Activated CD4-positive, alpha-beta memory T cell treated with anti-CD3 and anti-CD28 coated beads for 36 hours (primary cell): ENCODE measurements around the gene DDX56. TPM values are rescaled to one million over a fixed set of nuclear protein-coding genes. Genes with fewer than 3 reads are reported as not detected.
"Not testable (repeated sequence)": the region's sequence is repeated elsewhere in the genome, so short reads cannot be mapped to it uniquely, and the experiment has no call there.

Experiments used
- CTCF ChIA-PET: fragments of 350-600 bp; sonication (Branson Sonifier 250); formaldehyde crosslinking; loops from one replicate; lab custom pipeline; 2021; ENCODE audit warnings: antibody characterized with exemption, inconsistent platforms; lab: Charles Lee
- POLR2A ChIA-PET: fragments of 350-600 bp; sonication (Branson Sonifier 250); formaldehyde crosslinking; loops from one replicate; lab custom pipeline; 2021; ENCODE audit warnings: antibody characterized with exemption; lab: Charles Lee
- DNase-seq: peaks from one replicate; pipeline ENCODE4 v3.0.0-alpha.2; 2020
- H3K27ac Mint-ChIP-seq: one replicate; pipeline ENCODE4 v1.8.0; 2021; ENCODE audit warnings: mixed read lengths
- H3K27me3 Mint-ChIP-seq: one replicate; pipeline ENCODE4 v1.8.0; 2021; ENCODE audit warnings: mixed read lengths
- H3K36me3 Mint-ChIP-seq: one replicate; pipeline ENCODE4 v1.8.0; 2021; ENCODE audit warnings: mixed read lengths
- H3K4me1 Mint-ChIP-seq: one replicate; pipeline ENCODE4 v1.8.0; 2021; ENCODE audit warnings: low read depth, mixed read lengths
- H3K4me3 Mint-ChIP-seq: one replicate; pipeline ENCODE4 v1.8.0; 2021; ENCODE audit warnings: mild to moderate bottlenecking, mixed read lengths
- H3K9me3 Mint-ChIP-seq: one replicate; pipeline ENCODE4 v1.8.0; 2021; ENCODE audit warnings: mixed read lengths
- intact Hi-C: fragments of 100-400 bp; cut with micrococcal nuclease; formaldehyde crosslinking; loops from one replicate; pipeline ENCODE4 v1.15.1; 2023
- total RNA-seq, 2 experiments: library from RNA; stranded (reverse); gene quantifications; one replicate each; pipeline ENCODE4 v1.2.3, GENCODE V29; 2021

Gene DDX56
- total RNA-seq, 2 experiments from 2014 or later, result 84.0 to 87.0 TPM

DNA sequence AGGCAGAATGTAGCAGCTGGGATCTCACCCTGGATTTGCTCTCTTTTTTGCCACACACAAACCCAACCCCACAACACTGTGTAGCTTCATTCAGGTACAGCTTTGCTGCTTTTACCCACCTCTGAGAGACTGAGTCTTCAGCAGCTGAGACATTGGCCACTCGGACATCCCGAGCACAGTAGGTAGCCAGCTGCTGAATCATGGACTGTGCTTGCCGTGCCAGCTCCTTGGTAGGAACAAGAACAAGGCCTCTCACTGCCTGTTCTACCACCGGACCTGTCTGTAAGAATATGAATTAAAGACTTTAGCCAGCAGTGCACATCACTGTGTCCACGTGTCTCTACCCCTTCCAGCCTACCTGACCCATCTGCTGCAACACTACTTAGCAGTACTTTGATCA lies 937 bp downstream of the DDX56 start:
- peak overlapping the region; percentile 91 for H3K27ac Mint-ChIP-seq
- peaks cover 40% of the 10 kb centered on the region for H3K4me1 Mint-ChIP-seq
- no peak for DNase-seq
- peaks cover 64% of the 10 kb centered on the region for H3K36me3 Mint-ChIP-seq
- no peaks in the 10 kb centered on the region for H3K27me3 Mint-ChIP-seq
- H3K9me3 Mint-ChIP-seq, result no peaks in the 10 kb centered on the region
- intact Hi-C loops, result no loop called here
- POLR2A ChIA-PET, result interaction anchor here (0.6 to 2.5 kb wide), 7 partner anchors 8 to 539 kb away, joined by 3 to 23 read pairs (median 6); partner anchors contain the start of genes TBRG4 and TMED4
- CTCF ChIA-PET, result interaction anchor here (0.8 to 4.5 kb wide), 5 partner anchors 7 to 312 kb away, joined by 3 to 35 read pairs (median 3); partner anchors contain the start of gene H2AZ2
- H3K4me3 Mint-ChIP-seq, result peak overlapping the region; percentile 92

DNA sequence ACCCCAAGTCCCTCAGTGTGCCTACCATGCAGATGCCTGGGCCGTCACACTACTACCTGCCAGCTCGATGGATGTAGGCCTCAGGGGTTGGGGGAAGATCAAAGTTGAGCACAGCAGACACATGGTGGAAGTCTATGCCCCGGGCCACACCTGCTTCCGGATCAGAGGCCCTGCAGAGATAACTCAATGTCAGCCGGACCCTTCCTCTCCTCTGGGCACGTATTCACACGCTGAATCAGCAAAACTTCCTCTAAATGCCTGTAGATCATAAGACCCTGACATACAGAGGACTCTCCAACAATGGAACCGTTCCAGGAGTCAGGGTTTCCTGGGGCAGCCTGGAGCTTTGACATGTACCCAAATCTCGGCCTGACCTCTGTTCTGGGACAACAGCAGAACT lies 3.7 kb downstream of the DDX56 start:
- no peaks in the 10 kb centered on the region for H3K27me3 Mint-ChIP-seq
- no peak for DNase-seq
- CTCF ChIA-PET, result no interaction called here
- POLR2A ChIA-PET, result interaction anchor here (0.6 kb wide), 1 partner anchor 14 kb away, joined by 3 read pairs; no protein-coding TSS in a partner anchor
- peaks cover 37% of the 10 kb centered on the region for H3K4me1 Mint-ChIP-seq
- no peak overlapping the region for H3K27ac Mint-ChIP-seq
- peaks cover 73% of the 10 kb centered on the region for H3K36me3 Mint-ChIP-seq
- H3K9me3 Mint-ChIP-seq, result no peaks in the 10 kb centered on the region
- H3K4me3 Mint-ChIP-seq, result no peak overlapping the region
- intact Hi-C loops, result no loop called here

GRCh38 chr7:44568771-44569560 lies 4.7 kb downstream of the DDX56 start:
- ChIA-PET CTCF (no interaction called here), POLR2A (no interaction called here)
- Mint-ChIP-seq H3K9me3 (no peaks in the 10 kb centered on the region), H3K4me3 (no peak overlapping the region), H3K27me3 (no peaks in the 10 kb centered on the region), H3K27ac (no peak overlapping the region), H3K4me1 (peaks cover 28% of the 10 kb centered on the region), H3K36me3 (peaks cover 78% of the 10 kb centered on the region)
- intact Hi-C loops, result no loop called here
- DNase-seq, result no peak

DNA sequence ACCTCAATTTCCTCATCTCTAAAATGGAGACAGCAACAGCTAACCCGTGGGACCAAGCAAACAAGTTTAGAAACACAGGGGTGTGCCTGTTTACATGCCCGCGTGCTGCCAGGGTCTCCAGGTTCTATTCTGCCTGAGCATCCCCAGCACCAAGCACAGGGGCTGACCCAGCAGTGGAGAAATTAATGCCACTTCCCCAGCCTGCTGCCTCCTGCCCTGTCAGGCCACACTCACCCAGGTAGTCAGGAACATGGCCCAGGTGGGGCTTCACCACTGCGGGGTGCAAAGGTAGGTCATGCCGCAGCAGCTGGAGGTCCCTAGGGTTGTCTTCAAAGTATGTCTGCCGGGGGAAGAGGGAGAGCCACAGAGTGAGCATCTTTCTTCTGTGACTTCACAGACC lies 5.8 kb downstream of the DDX56 start:
- no peak for DNase-seq
- intact Hi-C loops, result no loop called here
- Mint-ChIP-seq H3K27ac (no peak overlapping the region), H3K27me3 (no peaks in the 10 kb centered on the region), H3K9me3 (no peaks in the 10 kb centered on the region), H3K4me1 (peaks cover 25% of the 10 kb centered on the region), H3K36me3 (peaks cover 68% of the 10 kb centered on the region), H3K4me3 (no peak overlapping the region)
- ChIA-PET CTCF (interaction anchor here (1.0 kb wide), 1 partner anchor 327 kb away, joined by 5 read pairs; no protein-coding TSS in a partner anchor), POLR2A (interaction anchor here (0.6 kb wide), 1 partner anchor 93 kb away, joined by 3 read pairs; no protein-coding TSS in a partner anchor)

GRCh38 chr7:44566680-44567079 lies 7.0 kb downstream of the DDX56 start:
- CTCF ChIA-PET, result interaction anchor here (1.0 to 3.7 kb wide), 7 partner anchors 8 to 326 kb away, joined by 5 to 43 read pairs (median 14); partner anchors contain the start of genes DDX56 and NUDCD3
- Mint-ChIP-seq H3K27me3 (no peaks in the 10 kb centered on the region), H3K36me3 (peaks cover 56% of the 10 kb centered on the region), H3K4me3 (no peak overlapping the region), H3K4me1 (peaks cover 15% of the 10 kb centered on the region), H3K9me3 (no peaks in the 10 kb centered on the region), H3K27ac (no peak overlapping the region)
- no peak for DNase-seq
- intact Hi-C loops, result no loop called here
- POLR2A ChIA-PET, result no interaction called here

- H3K9me3 Mint-ChIP-seq, result no peaks in the 10 kb centered on the region
- POLR2A ChIA-PET, result interaction anchor here (0.5 to 2.9 kb wide), 5 partner anchors 8 to 281 kb away, joined by 3 to 19 read pairs (median 4); partner anchors contain the start of gene DDX56
- CTCF ChIA-PET, result interaction anchor here (0.8 to 3.7 kb wide), 44 partner anchors 9 to 570 kb away, joined by 3 to 43 read pairs (median 4); partner anchors contain the start of genes DDX56, H2AZ2, NUDCD3 and OGDH
These were observed 7.7 kb downstream of the DDX56 start for GRCh38 chr7:44565795-44566559.

GRCh38 chr7:44565097-44565794 lies 8.5 kb downstream of the DDX56 start:
- Mint-ChIP-seq H3K9me3 (no peaks in the 10 kb centered on the region), H3K4me3 (no peak overlapping the region), H3K4me1 (peaks cover 10% of the 10 kb centered on the region), H3K27ac (peak overlapping the region; percentile 23), H3K27me3 (no peaks in the 10 kb centered on the region), H3K36me3 (peaks cover 48% of the 10 kb centered on the region)
- intact Hi-C loops, result loop anchor here (1.0 kb wide), 1 partner anchor 324 kb away; no protein-coding TSS in a partner anchor
- CTCF ChIA-PET, result interaction anchor here (0.6 to 3.7 kb wide), 50 partner anchors 9 to 571 kb away, joined by 3 to 43 read pairs (median 4); partner anchors contain the start of genes DDX56, H2AZ2, NUDCD3 and OGDH
- peak; percentile 77 for DNase-seq
- POLR2A ChIA-PET, result interaction anchor here (0.5 to 2.9 kb wide), 5 partner anchors 9 to 282 kb away, joined by 3 to 19 read pairs (median 4); partner anchors contain the start of gene DDX56

More at GRCh38 chr7:44565795-44566559, 7.7 kb downstream of the DDX56 start:
- intact Hi-C loops, result loop anchor here (1.0 kb wide), 1 partner anchor 325 kb away; no protein-coding TSS in a partner anchor
- H3K27ac Mint-ChIP-seq, result peak overlapping the region; percentile 23
- H3K4me3 Mint-ChIP-seq, result no peak overlapping the region
- no peak for DNase-seq
- peaks cover 10% of the 10 kb centered on the region for H3K4me1 Mint-ChIP-seq
- no peaks in the 10 kb centered on the region for H3K27me3 Mint-ChIP-seq
- H3K36me3 Mint-ChIP-seq, result peaks cover 49% of the 10 kb centered on the region

GRCh38 chr7:44564606-44565005 lies 9.1 kb downstream of the DDX56 start:
- no peak for DNase-seq
- POLR2A ChIA-PET, result interaction anchor here (1.2 to 2.9 kb wide), 3 partner anchors 9 to 30 kb away, joined by 4 to 19 read pairs (median 4); partner anchors contain the start of genes DDX56 and TMED4
- H3K4me3 Mint-ChIP-seq, result no peak overlapping the region
- peaks cover 44% of the 10 kb centered on the region for H3K36me3 Mint-ChIP-seq
- no peaks in the 10 kb centered on the region for H3K27me3 Mint-ChIP-seq
- CTCF ChIA-PET, result interaction anchor here (0.7 to 3.7 kb wide), 34 partner anchors 10 to 572 kb away, joined by 3 to 43 read pairs (median 4); partner anchors contain the start of genes DDX56, H2AZ2, NUDCD3 and OGDH
- H3K27ac Mint-ChIP-seq, result no peak overlapping the region
- intact Hi-C loops, result loop anchor here (1.0 kb wide), 1 partner anchor 323 kb away; no protein-coding TSS in a partner anchor
- H3K9me3 Mint-ChIP-seq, result no peaks in the 10 kb centered on the region
- peaks cover 6% of the 10 kb centered on the region for H3K4me1 Mint-ChIP-seq

- CTCF ChIA-PET, result interaction anchor here (1.0 to 3.3 kb wide), 2 partner anchors 132 to 321 kb away, joined by 3 to 43 read pairs; no protein-coding TSS in a partner anchor
- Mint-ChIP-seq H3K36me3 (peaks cover 31% of the 10 kb centered on the region), H3K9me3 (no peaks in the 10 kb centered on the region), H3K4me3 (no peak overlapping the region), H3K4me1 (peaks cover 6% of the 10 kb centered on the region), H3K27ac (peak overlapping the region; percentile 6), H3K27me3 (no peaks in the 10 kb centered on the region)
- no peak for DNase-seq
- POLR2A ChIA-PET, result interaction anchor here (2.9 kb wide), 1 partner anchor 11 kb away, joined by 19 read pairs; the partner anchor contains the start of gene DDX56
- intact Hi-C loops, result no loop called here
These were observed 10.5 kb downstream of the DDX56 start for GRCh38 chr7:44563171-44563679.

GRCh38 chr7:44562622-44562962 lies 11.1 kb downstream of the DDX56 start:
- H3K4me1 Mint-ChIP-seq, H3K27me3 Mint-ChIP-seq, intact Hi-C loops, H3K27ac Mint-ChIP-seq, H3K4me3 Mint-ChIP-seq, DNase-seq, H3K9me3 Mint-ChIP-seq, CTCF ChIA-PET: not testable (repeated sequence)
- peaks cover 25% of the 10 kb centered on the region for H3K36me3 Mint-ChIP-seq
- POLR2A ChIA-PET, result interaction anchor here (0.6 kb wide), 1 partner anchor 30 kb away, joined by 4 read pairs; no protein-coding TSS in a partner anchor
